Psoas muscle (tissue), 8 donors: Measurements from ENCODE around the gene ZNF414. TPM values are rescaled to one million over a fixed set of nuclear protein-coding genes. Genes with fewer than 3 reads are reported as not detected.
A peak's percentile ranks its signal among the peaks of the same experiment; 100 is the strongest.

Experiments
- ATAC-seq, 4 donors: fragments of 200-7000 bp; cut with Tn5 transposase; one replicate each; pipeline ENCODE4 v1.9.1; 2020; ENCODE audit warnings: moderate library complexity in 3 of 4, mild to moderate bottlenecking in 2 of 4
- DNase-seq, 2 donors: peaks; one replicate each; pipeline ENCODE4 v3.0.0-alpha.2; 2020
- H3K27ac ChIP-seq: fragments of 200-600 bp; one replicate; pipeline ENCODE4 v1.8.0; 2022
- H3K27me3 ChIP-seq, 3 donors: fragments of 200-600 bp in 1 of 3; one replicate each; pipeline versions ENCODE4 v1.6.1 to v1.8.0; 2013 to 2022; ENCODE audit warnings: low read length in 2 of 3, mild to moderate bottlenecking in 2 of 3, moderate library complexity in 1 of 3; ENCODE audit not compliant: insufficient read depth in 3 of 3
- H3K36me3 ChIP-seq, 2 donors: fragments of 200-600 bp in 1 of 2; one replicate each; pipeline versions ENCODE4 v1.6.1 to v1.8.0; 2013 to 2022; ENCODE audit warnings: low read depth in 1 of 2, mild to moderate bottlenecking in 1 of 2, moderate library complexity in 1 of 2; ENCODE audit not compliant: insufficient read depth in 1 of 2
- H3K4me1 ChIP-seq: fragments of 200-600 bp; one replicate; pipeline ENCODE4 v1.8.0; 2022
- H3K4me3 ChIP-seq: fragments of 200-600 bp; one replicate; pipeline ENCODE4 v1.8.0; 2022; ENCODE audit warnings: mild to moderate bottlenecking
- H3K9me3 ChIP-seq: fragments of 200-600 bp; one replicate; pipeline ENCODE4 v1.8.0; 2022
- WGBS, 3 donors: extraction: QIAGEN DNeasy Blood & Tissue Kit; methylation state at CpG; one replicate each; pipeline versions ENCODE4 v1.1.6 to v1.1.7; 2013; 5-methylcytosine and 5-hydroxymethylcytosine counted together
- intact Hi-C, 2 donors: fragments of 100-400 bp; cut with DNase I; formaldehyde crosslinking; loops; one replicate each; pipeline versions ENCODE4 v1.11.0 to v1.14.2; 2022
- polyA plus RNA-seq, 3 donors: library from polyadenylated mRNA; stranded (reverse); fragments of 200-250 nt; gene quantifications; one replicate each; pipeline ENCODE4 v1.2.3, GENCODE V29; 2013
- total RNA-seq, 4 donors: library from RNA; stranded (reverse); fragmentation: NEBNext Ultra II Directional in 2 of 4; extraction: Animal tissue kit (Norgen Biotek cat#: 25700) in 2 of 4; gene quantifications; one replicate each; pipeline versions ENCODE4 v1.2.1 to v1.2.4, GENCODE V29; 2021 to 2023
- TF ChIP-seq, protein P1 (sequence below): fragments of 200-600 bp; IDR thresholded peaks from one replicate; pipeline ENCODE4 v1.8.0; 2022; ENCODE audit warnings: antibody characterized with exemption
- donor health status: healthy with polysubstance abuse.
- donor health status: DM: no; HTN: no; CAD: no; lungs with moderate emphysema.
- donor health status: Bipolar disorder and iron deficiency.
- donor health status: healthy.
- donor health status: DM: yes; HTN: yes; CAD: no.
- donor health status: DM: no; HTN: no; CAD: no.
- donor health status: DM: no; HTN: no; CAD: no.
- donor health status: DM: yes; HTN: yes; CAD: no.

ZNF414 gene
- total and polyA plus RNA-seq, 7 donors: 10.4 to 21.6 (median 17.8) TPM

DNA sequence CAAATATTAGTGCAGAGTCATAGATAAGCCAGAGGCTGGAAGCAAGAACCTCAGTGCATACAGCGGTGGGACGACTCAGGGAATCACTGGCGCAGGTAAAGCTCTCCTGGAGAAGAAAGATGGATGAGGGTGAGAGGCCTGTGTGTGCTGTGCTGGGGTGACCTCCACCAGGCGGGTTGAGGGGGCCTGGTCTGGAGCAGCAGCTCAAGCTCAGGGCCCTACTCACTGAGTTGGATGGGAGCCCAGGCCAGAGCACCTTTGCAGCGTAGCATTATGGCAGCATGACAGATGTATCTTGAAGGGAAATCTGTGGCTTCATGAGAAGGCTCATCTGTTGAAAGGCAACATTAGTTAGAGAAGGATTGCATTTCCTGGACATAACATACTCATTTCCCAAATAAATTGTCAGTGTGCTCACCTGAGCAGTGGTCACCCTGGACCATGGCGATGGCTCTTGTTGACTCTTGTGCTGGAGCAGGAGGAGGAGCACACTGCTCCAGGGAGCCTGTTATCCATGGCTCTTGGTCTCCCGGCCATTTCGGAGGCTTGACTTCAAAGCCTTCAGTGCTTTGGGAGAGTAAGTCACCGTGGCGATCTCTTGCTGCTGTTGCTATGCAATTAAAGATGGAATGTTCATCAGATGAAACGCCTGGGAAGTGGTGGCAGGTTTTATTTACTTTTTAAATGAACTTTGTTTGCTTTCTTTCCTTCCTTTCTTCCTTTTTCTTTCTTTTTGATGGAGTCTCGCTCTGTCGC lies 44.2 kb downstream of the ZNF414 start:
- intact Hi-C loops: loop anchor here in 1 of 2 donors (5.0 kb wide), 1 partner anchor 33 kb away; the partner anchor contains the start of gene PRAM1
- Histone ChIP-seq H3K27me3 (no peaks in the 10 kb centered on the region), H3K4me1 (no peaks in the 10 kb centered on the region), H3K9me3 (no peaks in the 10 kb centered on the region), H3K4me3 (no peak overlapping the region), H3K27ac (no peak overlapping the region), H3K36me3 (peaks cover 23 to 100% of the 10 kb centered on the region in 2 donors)
- ATAC-seq (peak in 2 of 4 donors; percentile 25 to 49), DNase-seq (no peak)
- TF ChIP-seq, protein P1, sequence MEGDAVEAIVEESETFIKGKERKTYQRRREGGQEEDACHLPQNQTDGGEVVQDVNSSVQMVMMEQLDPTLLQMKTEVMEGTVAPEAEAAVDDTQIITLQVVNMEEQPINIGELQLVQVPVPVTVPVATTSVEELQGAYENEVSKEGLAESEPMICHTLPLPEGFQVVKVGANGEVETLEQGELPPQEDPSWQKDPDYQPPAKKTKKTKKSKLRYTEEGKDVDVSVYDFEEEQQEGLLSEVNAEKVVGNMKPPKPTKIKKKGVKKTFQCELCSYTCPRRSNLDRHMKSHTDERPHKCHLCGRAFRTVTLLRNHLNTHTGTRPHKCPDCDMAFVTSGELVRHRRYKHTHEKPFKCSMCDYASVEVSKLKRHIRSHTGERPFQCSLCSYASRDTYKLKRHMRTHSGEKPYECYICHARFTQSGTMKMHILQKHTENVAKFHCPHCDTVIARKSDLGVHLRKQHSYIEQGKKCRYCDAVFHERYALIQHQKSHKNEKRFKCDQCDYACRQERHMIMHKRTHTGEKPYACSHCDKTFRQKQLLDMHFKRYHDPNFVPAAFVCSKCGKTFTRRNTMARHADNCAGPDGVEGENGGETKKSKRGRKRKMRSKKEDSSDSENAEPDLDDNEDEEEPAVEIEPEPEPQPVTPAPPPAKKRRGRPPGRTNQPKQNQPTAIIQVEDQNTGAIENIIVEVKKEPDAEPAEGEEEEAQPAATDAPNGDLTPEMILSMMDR: no peak
- WGBS, 3 donors: 85 to 89% (median 85%) methylated on average over 13 of the region's 13 CpGs

DNA sequence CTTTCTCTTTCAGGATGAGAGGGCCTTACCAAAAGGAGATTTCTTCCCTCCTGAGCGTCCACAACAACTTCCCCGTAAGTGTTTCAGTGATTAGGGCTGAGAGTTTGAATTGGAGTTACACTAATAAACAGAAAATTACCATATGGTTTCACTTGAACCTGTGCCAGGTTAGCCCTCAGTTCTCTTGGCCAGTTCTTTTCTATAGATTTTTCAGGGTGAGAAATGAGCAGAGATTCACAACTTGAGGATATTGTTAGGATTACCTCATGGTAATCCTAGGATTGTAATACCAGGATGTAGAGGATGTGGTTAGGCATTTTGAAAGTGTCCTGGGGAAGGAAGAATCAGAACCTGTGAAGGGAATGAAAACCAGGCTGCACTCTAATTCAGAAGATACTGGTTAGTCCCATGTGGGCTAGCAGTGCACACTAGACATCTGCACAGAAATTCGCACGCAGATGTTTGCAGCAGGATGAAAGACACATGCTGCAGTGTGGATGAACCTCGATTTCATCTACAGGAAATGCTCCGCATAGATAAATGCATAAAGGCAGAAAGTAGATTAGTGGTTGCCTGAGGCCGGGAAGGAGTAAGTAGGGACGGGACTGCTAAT lies 45.1 kb downstream of the ZNF414 start:
- H3K27ac ChIP-seq: no peak overlapping the region
- TF ChIP-seq, protein P1: no peak
- ATAC-seq: no peak
- 74 to 84% (median 83%) methylated on average over 8 of the region's 8 CpGs for WGBS, 3 donors
- peaks cover 24 to 100% of the 10 kb centered on the region in 2 donors for H3K36me3 ChIP-seq
- H3K4me1 ChIP-seq: no peaks in the 10 kb centered on the region
- intact Hi-C loops: loop anchor here in 1 of 2 donors (5.0 kb wide), 1 partner anchor 33 kb away; the partner anchor contains the start of gene PRAM1
- H3K27me3 ChIP-seq: no peaks in the 10 kb centered on the region
- no peaks in the 10 kb centered on the region for H3K9me3 ChIP-seq
- H3K4me3 ChIP-seq: no peak overlapping the region
- DNase-seq: no peak

DNA sequence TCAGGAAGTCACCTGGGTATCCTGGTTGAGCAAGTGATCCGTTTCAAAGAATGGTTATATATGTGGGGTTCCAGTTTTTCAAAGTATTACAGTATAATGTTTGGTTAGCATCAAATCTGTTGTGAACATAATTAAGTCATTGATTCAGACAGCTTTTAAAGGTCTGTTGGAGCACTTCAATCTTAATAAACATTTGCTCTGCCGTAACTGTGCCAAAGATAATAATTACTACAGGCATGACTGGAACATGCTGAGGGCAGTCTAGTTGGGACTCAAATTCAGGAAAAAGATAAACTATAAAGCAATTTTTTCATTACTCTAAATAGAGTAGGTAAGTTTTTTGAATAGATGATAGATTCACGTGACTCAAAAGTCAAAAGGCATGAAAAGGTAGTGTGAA lies 45.8 kb downstream of the ZNF414 start:
- Histone ChIP-seq H3K27ac (no peak overlapping the region), H3K4me3 (no peak overlapping the region), H3K4me1 (peaks cover 7% of the 10 kb centered on the region), H3K36me3 (peaks cover 24 to 98% of the 10 kb centered on the region in 2 donors), H3K27me3 (no peaks in the 10 kb centered on the region), H3K9me3 (no peaks in the 10 kb centered on the region)
- WGBS, 3 donors: 86 to 91% (median 89%) methylated on average over 3 of the region's 3 CpGs
- intact Hi-C loops: loop anchor here in 1 of 2 donors (5.0 kb wide), 1 partner anchor 34 kb away; the partner anchor contains the start of gene PRAM1
- DNase-seq: no peak
- TF ChIP-seq, protein P1: no peak
- no peak for ATAC-seq

GRCh38 chr19:8466018-8466417 lies 47.9 kb downstream of the ZNF414 start:
- Histone ChIP-seq H3K9me3 (no peaks in the 10 kb centered on the region), H3K36me3 (peaks cover 23 to 76% of the 10 kb centered on the region in 2 donors), H3K4me3 (no peak overlapping the region), H3K27me3 (no peaks in the 10 kb centered on the region), H3K4me1 (peaks cover 28% of the 10 kb centered on the region), H3K27ac (no peak overlapping the region)
- TF ChIP-seq, protein P1: no peak
- ATAC-seq (no peak), DNase-seq (no peak)
- intact Hi-C loops: loop anchor here in 1 of 2 donors (5.0 kb wide), 1 partner anchor 36 kb away; the partner anchor contains the start of gene PRAM1
- 92% methylated on average over 4 of the region's 4 CpGs for WGBS, 3 donors
